B cell (primary cell): ENCODE data around the gene SUGCT. TPM values are rescaled to one million over a fixed set of nuclear protein-coding genes. Genes with fewer than 3 reads are reported as not detected.

Experiments used
- ATAC-seq: fragments of 200-7000 bp; cut with Tn5 transposase; one replicate; pipeline ENCODE4 v1.10.0; 2021; ENCODE audit warnings: low read depth, mild to moderate bottlenecking, moderate number of reproducible peaks, moderate library complexity
- CTCF ChIA-PET: fragments of 350-600 bp; sonication (Branson Sonifier 250); formaldehyde crosslinking; loops from one replicate; lab custom pipeline; 2021; ENCODE audit warnings: antibody characterized with exemption, inconsistent platforms; lab: Charles Lee
- POLR2A ChIA-PET: fragments of 350-600 bp; sonication (Branson Sonifier 250); formaldehyde crosslinking; loops from one replicate; lab custom pipeline; 2021; ENCODE audit warnings: antibody characterized with exemption; lab: Charles Lee
- DNase-seq: peaks from one replicate; pipeline ENCODE4 v3.0.0; 2013
- H2AFZ ChIP-seq: 2 replicates; pipeline ENCODE4 v1.6.1; 2012; ENCODE audit warnings: mild to moderate bottlenecking, low read depth, low read length; ENCODE audit not compliant: insufficient read depth, poor library complexity, severe bottlenecking
- H3K27ac ChIP-seq, 2 donors: 1 replicate in 1 of 2; 2 replicates in 1 of 2; pipeline ENCODE4 v1.5.1; 2012 to 2013; ENCODE audit warnings: low read length in 2 of 2, mild to moderate bottlenecking in 2 of 2, moderate library complexity in 1 of 2
- H3K27me3 ChIP-seq, 4 experiments: fragments of 200-600 bp in 1 of 4; sonication (generic) in 1 of 4; replicated peaks in 1 of 4; 1 replicate in 2 of 4; 2 replicates in 2 of 4; pipeline versions ENCODE4 v1.6.1 to v1.7.0; 2013 to 2016; ENCODE audit warnings: low read length in 3 of 4, mild to moderate bottlenecking in 2 of 4, mixed read lengths in 1 of 4, moderate library complexity in 1 of 4; ENCODE audit not compliant: insufficient read depth in 4 of 4, control insufficient read depth in 3 of 4; ENCODE audit errors: control extremely low read depth in 1 of 4
- H3K36me3 ChIP-seq, 2 experiments: replicated peaks in 1 of 2; 1 replicate in 1 of 2; 2 replicates in 1 of 2; pipeline versions ENCODE4 v1.6.1 to v1.7.1; 2013; ENCODE audit warnings: low read length in 1 of 2; ENCODE audit not compliant: insufficient read depth in 2 of 2, control insufficient read depth in 1 of 2; ENCODE audit errors: control extremely low read depth in 1 of 2, extremely low read depth in 1 of 2
- H3K4me1 ChIP-seq, 2 donors: fragments of 200-600 bp in 1 of 2; sonication (generic) in 1 of 2; 1 replicate in 1 of 2; 2 replicates in 1 of 2; pipeline versions ENCODE4 v1.5.1 to v1.6.1; 2013 to 2017; ENCODE audit warnings: low read length in 2 of 2; ENCODE audit not compliant: control insufficient read depth in 2 of 2, insufficient read depth in 2 of 2
- H3K4me2 ChIP-seq: replicated peaks from 2 replicates; pipeline ENCODE3; 2012; ENCODE audit warnings: mild to moderate bottlenecking, low read depth, low read length; ENCODE audit not compliant: poor library complexity, severe bottlenecking
- H3K4me3 ChIP-seq, 5 experiments: fragments of 200-600 bp in 1 of 5; sonication (generic) in 1 of 5; 1 replicate in 3 of 5; 2 replicates in 2 of 5; pipeline versions ENCODE4 v1.5.1 to v1.7.0; 2011 to 2016; ENCODE audit warnings: low read length in 4 of 5, mild to moderate bottlenecking in 4 of 5, low read depth in 2 of 5, control low read depth in 1 of 5, moderate library complexity in 1 of 5; ENCODE audit not compliant: insufficient read depth in 1 of 5; ENCODE audit errors: control extremely low read depth in 1 of 5, extremely low read depth in 1 of 5
- H3K79me2 ChIP-seq: fragments of 200-600 bp; sonication (generic); one replicate; pipeline ENCODE4 v1.6.0; 2016; ENCODE audit warnings: low read length; ENCODE audit not compliant: control insufficient read depth, insufficient read depth
- H3K9ac ChIP-seq: fragments of 200-600 bp; sonication (generic); 2 replicates; pipeline ENCODE4 v1.6.1; 2017; ENCODE audit warnings: mild to moderate bottlenecking, low read length, moderate library complexity
- H3K9me3 ChIP-seq, 3 donors: one replicate each; pipeline versions ENCODE4 v1.6.1 to v1.7.1; 2013; ENCODE audit warnings: low read length in 2 of 3; ENCODE audit not compliant: control insufficient read depth in 2 of 3, insufficient read depth in 1 of 3; ENCODE audit errors: control extremely low read depth in 1 of 3
- H4K20me1 ChIP-seq: 2 replicates; pipeline ENCODE4 v1.6.0; 2012; ENCODE audit warnings: mild to moderate bottlenecking, low read length; ENCODE audit not compliant: insufficient read depth, control insufficient read depth, poor library complexity, severe bottlenecking
- H3K27ac Mint-ChIP-seq: one replicate; pipeline ENCODE4 v1.8.0; 2021; ENCODE audit warnings: mixed read lengths
- H3K27me3 Mint-ChIP-seq: one replicate; pipeline ENCODE4 v1.8.0; 2021; ENCODE audit warnings: mixed read lengths
- H3K4me1 Mint-ChIP-seq: one replicate; pipeline ENCODE4 v1.8.0; 2021; ENCODE audit warnings: mixed read lengths
- H3K4me3 Mint-ChIP-seq: one replicate; pipeline ENCODE4 v1.8.0; 2021; ENCODE audit warnings: mixed read lengths
- H3K9me3 Mint-ChIP-seq: one replicate; pipeline ENCODE4 v1.8.0; 2022; ENCODE audit warnings: mixed read lengths; ENCODE audit not compliant: insufficient read depth
- CTCF ChIP-seq: fragments of 200-600 bp; IDR thresholded peaks from one replicate; pipeline ENCODE4 v1.8.0; 2022; ENCODE audit warnings: antibody characterized with exemption, mild to moderate bottlenecking
- EZH2 ChIP-seq: IDR thresholded peaks from 2 replicates; pipeline ENCODE4 v1.6.1; 2012; ENCODE audit warnings: borderline replicate concordance, low read depth, mild to moderate bottlenecking, moderate library complexity, low read length; ENCODE audit not compliant: insufficient read depth, poor library complexity, severe bottlenecking
- WGBS: methylation state at CpG from one replicate; pipeline ENCODE4 v1.1.5; 2013; ENCODE audit warnings: missing lambda C conversion rate; ENCODE audit not compliant: insufficient coverage; 5-methylcytosine and 5-hydroxymethylcytosine counted together
- intact Hi-C: fragments of 100-400 bp; cut with micrococcal nuclease; formaldehyde crosslinking; loops from one replicate; pipeline ENCODE4 v1.10.0; 2022
- polyA plus RNA-seq: library from polyadenylated mRNA; depleted of rRNA; stranded (reverse); fragments of >200 nt; gene quantifications from 2 replicates; pipeline ENCODE4 v1.2.3, GENCODE V29; 2012
- total RNA-seq, 2 donors: library from RNA; stranded (reverse); fragments of 120-200 nt in 1 of 2; gene quantifications; 1 replicate in 1 of 2; 2 replicates in 1 of 2; pipeline versions ENCODE4 v1.2.3 to v1.2.4, GENCODE V29; 2013 to 2022

Gene SUGCT
- total and polyA plus RNA-seq, 2 donors (not counting 1 experiment from before 2014, with no cell fraction given): 0.19 to 0.86 TPM

DNA sequence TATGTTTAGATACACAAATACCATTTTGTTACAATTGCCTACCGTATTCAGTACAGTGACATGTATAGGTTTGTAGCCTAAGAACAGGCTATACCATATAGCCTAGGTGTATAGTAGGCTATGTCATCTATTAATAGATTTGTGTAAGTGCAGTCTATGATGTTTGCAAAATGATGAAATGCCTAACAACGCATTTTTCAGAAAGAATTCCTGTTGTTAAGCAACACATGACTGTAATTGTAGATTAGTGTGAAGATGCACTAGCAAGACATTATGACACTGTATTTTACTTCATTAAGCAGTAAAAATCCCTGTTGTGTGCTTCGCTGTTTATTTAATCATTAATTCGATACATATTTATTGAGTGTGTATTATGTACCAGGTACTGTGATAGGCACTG lies 446.0 kb downstream of the SUGCT start:
- H3K36me3 ChIP-seq: no peaks in the 10 kb centered on the region
- no peak overlapping the region for H3K4me2 ChIP-seq
- no CpG with 5 or more reads among the region's 4 CpGs for WGBS
- H4K20me1 ChIP-seq: no peaks in the 10 kb centered on the region
- POLR2A ChIA-PET: no interaction called here
- intact Hi-C loops: no loop called here
- Mint-ChIP-seq H3K4me1 (no peaks in the 10 kb centered on the region), H3K27me3 (peaks cover 2% of the 10 kb centered on the region), H3K4me3 (no peak overlapping the region), H3K27ac (no peak overlapping the region), H3K9me3 (no peaks in the 10 kb centered on the region)
- no peaks in the 10 kb centered on the region for H3K9me3 ChIP-seq
- H2AFZ ChIP-seq: no peak overlapping the region
- ATAC-seq (no peak), DNase-seq (no peak)
- H3K27ac ChIP-seq: no peak overlapping the region
- CTCF ChIA-PET: no interaction called here
- no peaks in the 10 kb centered on the region for H3K27me3 ChIP-seq
- no peak for TF ChIP-seq EZH2
- TF ChIP-seq CTCF: no peak
- no peak overlapping the region for H3K9ac ChIP-seq
- H3K4me1 ChIP-seq: no peaks in the 10 kb centered on the region
- no peak overlapping the region for H3K4me3 ChIP-seq
- no peaks in the 10 kb centered on the region for H3K79me2 ChIP-seq

GRCh38 chr7:40582539-40582938 lies 447.7 kb downstream of the SUGCT start:
- Histone ChIP-seq H4K20me1 (no peaks in the 10 kb centered on the region), H3K4me1 (no peaks in the 10 kb centered on the region), H3K27me3 (no peaks in the 10 kb centered on the region), H3K9ac (no peak overlapping the region), H2AFZ (no peak overlapping the region), H3K9me3 (no peaks in the 10 kb centered on the region), H3K4me2 (no peak overlapping the region), H3K4me3 (no peak overlapping the region), H3K79me2 (no peaks in the 10 kb centered on the region), H3K36me3 (no peaks in the 10 kb centered on the region), H3K27ac (no peak overlapping the region)
- DNase-seq (no peak), ATAC-seq (no peak)
- POLR2A ChIA-PET: no interaction called here
- Mint-ChIP-seq H3K4me3 (no peak overlapping the region), H3K4me1 (no peaks in the 10 kb centered on the region), H3K27me3 (peaks cover under 1% of the 10 kb centered on the region), H3K9me3 (no peaks in the 10 kb centered on the region), H3K27ac (no peak overlapping the region)
- 90% methylated on average over 2 of the region's 5 CpGs for WGBS
- TF ChIP-seq EZH2: no peak
- no peak for TF ChIP-seq CTCF
- CTCF ChIA-PET: no interaction called here
- intact Hi-C loops: no loop called here
